ENCODE results near the gene MTREX. TPM values are rescaled to one million over a fixed set of nuclear protein-coding genes. Genes with fewer than 3 reads are reported as not detected.

MTREX gene
- polyA plus RNA-seq, 1 donor (not counting 4 experiments of a cell fraction or from before 2014, with no cell fraction given), result 71.4 TPM

GRCh38 chr5:55470282-55470681 lies 162.5 kb downstream of the MTREX start:
- H4K20me1 ChIP-seq (ENCODE audit: control insufficient read depth, extremely low read depth, insufficient read depth, low read length), result no peaks in the 10 kb centered on the region
- no peak for TF ChIP-seq EZH2 (IDR thresholded peaks at IDR 0.05; ENCODE audit: low read length)
- TF ChIP-seq, protein P1, sequence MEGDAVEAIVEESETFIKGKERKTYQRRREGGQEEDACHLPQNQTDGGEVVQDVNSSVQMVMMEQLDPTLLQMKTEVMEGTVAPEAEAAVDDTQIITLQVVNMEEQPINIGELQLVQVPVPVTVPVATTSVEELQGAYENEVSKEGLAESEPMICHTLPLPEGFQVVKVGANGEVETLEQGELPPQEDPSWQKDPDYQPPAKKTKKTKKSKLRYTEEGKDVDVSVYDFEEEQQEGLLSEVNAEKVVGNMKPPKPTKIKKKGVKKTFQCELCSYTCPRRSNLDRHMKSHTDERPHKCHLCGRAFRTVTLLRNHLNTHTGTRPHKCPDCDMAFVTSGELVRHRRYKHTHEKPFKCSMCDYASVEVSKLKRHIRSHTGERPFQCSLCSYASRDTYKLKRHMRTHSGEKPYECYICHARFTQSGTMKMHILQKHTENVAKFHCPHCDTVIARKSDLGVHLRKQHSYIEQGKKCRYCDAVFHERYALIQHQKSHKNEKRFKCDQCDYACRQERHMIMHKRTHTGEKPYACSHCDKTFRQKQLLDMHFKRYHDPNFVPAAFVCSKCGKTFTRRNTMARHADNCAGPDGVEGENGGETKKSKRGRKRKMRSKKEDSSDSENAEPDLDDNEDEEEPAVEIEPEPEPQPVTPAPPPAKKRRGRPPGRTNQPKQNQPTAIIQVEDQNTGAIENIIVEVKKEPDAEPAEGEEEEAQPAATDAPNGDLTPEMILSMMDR (optimal IDR thresholded peaks at IDR 0.05 in 1 of 3, IDR thresholded peaks at IDR 0.05 in 1 of 3, conservative IDR thresholded peaks at IDR 0.05 in 1 of 3; ENCODE audit: extremely low read depth in 1 of 3, insufficient read depth in 2 of 3, low read length in 3 of 3), result no peak
- H3K9ac ChIP-seq (ENCODE audit: control insufficient read depth, extremely low read depth, insufficient read depth, low read length), result no peak overlapping the region
- H3K36me3 ChIP-seq (ENCODE audit: control insufficient read depth in 2 of 2, extremely low read depth in 1 of 2, insufficient read depth in 2 of 2, low read length in 2 of 2), result no peaks in the 10 kb centered on the region
- H2AFZ ChIP-seq (ENCODE audit: control insufficient read depth, low read length), result no peak overlapping the region
- no peaks in the 10 kb centered on the region for H3K4me1 ChIP-seq (ENCODE audit: control insufficient read depth, extremely low read depth, insufficient read depth, low read length)
- no peaks in the 10 kb centered on the region for H3K79me2 ChIP-seq (ENCODE audit: control insufficient read depth, insufficient read depth, low read length)
- DNase-seq (ENCODE audit: low read depth, low spot score), result no peak
- H3K4me2 ChIP-seq (ENCODE audit: control insufficient read depth, extremely low read depth, insufficient read depth, low read depth, low read length), result no peak overlapping the region
- H3K4me3 ChIP-seq (ENCODE audit: control insufficient read depth in 2 of 3, extremely low read depth in 1 of 3, insufficient read depth in 2 of 3, low read depth in 1 of 3, low read length in 3 of 3), result no peak overlapping the region
- H3K27me3 ChIP-seq (ENCODE audit: control insufficient read depth, extremely low read depth, insufficient read depth, low read length), result no peaks in the 10 kb centered on the region
- no peaks in the 10 kb centered on the region for H3K9me3 ChIP-seq (ENCODE audit: control insufficient read depth, low read depth, low read length)
- no peaks in the 10 kb centered on the region for H3K9me1 ChIP-seq (ENCODE audit: control insufficient read depth, extremely low read depth, insufficient read depth, low read length)
- no peak overlapping the region for H3K27ac ChIP-seq (ENCODE audit: control insufficient read depth, insufficient read depth, low read length)
- dilution Hi-C loops (cut with MboI; ENCODE audit: extremely low pct_ligation_motif_present, low sequenced_read_pairs), result no loop called here
- no peak for FAIRE-seq

- dilution Hi-C loops (cut with MboI; ENCODE audit: extremely low pct_ligation_motif_present, low sequenced_read_pairs), result no loop called here
- Histone ChIP-seq H3K27me3 (ENCODE audit: control insufficient read depth, extremely low read depth, insufficient read depth, low read length) (no peaks in the 10 kb centered on the region), H3K9me3 (ENCODE audit: control insufficient read depth, low read depth, low read length) (no peaks in the 10 kb centered on the region), H4K20me1 (ENCODE audit: control insufficient read depth, extremely low read depth, insufficient read depth, low read length) (no peaks in the 10 kb centered on the region), H3K4me3 (ENCODE audit: control insufficient read depth in 2 of 3, extremely low read depth in 1 of 3, insufficient read depth in 2 of 3, low read depth in 1 of 3, low read length in 3 of 3) (no peak overlapping the region), H3K27ac (ENCODE audit: control insufficient read depth, insufficient read depth, low read length) (no peak overlapping the region), H3K79me2 (ENCODE audit: control insufficient read depth, insufficient read depth, low read length) (no peaks in the 10 kb centered on the region), H2AFZ (ENCODE audit: control insufficient read depth, low read length) (no peak overlapping the region), H3K4me1 (ENCODE audit: control insufficient read depth, extremely low read depth, insufficient read depth, low read length) (no peaks in the 10 kb centered on the region), H3K36me3 (ENCODE audit: control insufficient read depth in 2 of 2, extremely low read depth in 1 of 2, insufficient read depth in 2 of 2, low read length in 2 of 2) (no peaks in the 10 kb centered on the region), H3K9me1 (ENCODE audit: control insufficient read depth, extremely low read depth, insufficient read depth, low read length) (no peaks in the 10 kb centered on the region), H3K4me2 (ENCODE audit: control insufficient read depth, extremely low read depth, insufficient read depth, low read depth, low read length) (no peak overlapping the region), H3K9ac (ENCODE audit: control insufficient read depth, extremely low read depth, insufficient read depth, low read length) (no peak overlapping the region)
- no peak for FAIRE-seq
- TF ChIP-seq, protein P1 (optimal IDR thresholded peaks at IDR 0.05 in 1 of 3, IDR thresholded peaks at IDR 0.05 in 1 of 3, conservative IDR thresholded peaks at IDR 0.05 in 1 of 3; ENCODE audit: extremely low read depth in 1 of 3, insufficient read depth in 2 of 3, low read length in 3 of 3), result no peak
- TF ChIP-seq EZH2 (IDR thresholded peaks at IDR 0.05; ENCODE audit: low read length), result no peak
- DNase-seq (ENCODE audit: low read depth, low spot score), result no peak
Observed at GRCh38 chr5:55471468-55471867, 163.7 kb downstream of the MTREX start.

All from keratinocyte (primary cell).